ENCODE results near the gene SGSM1. TPM values are rescaled to one million over a fixed set of nuclear protein-coding genes. Genes with fewer than 3 reads are reported as not detected.

SGSM1 gene
- total RNA-seq, 1 donor from 2014 or later, result 1.2 TPM

GRCh38 chr22:24954114-24954463 is 148.1 kb downstream of the SGSM1 start:
- H3K4me3 Mint-ChIP-seq (ENCODE audit: unreplicated experiment), result peak overlapping the region; percentile 56
- H3K27ac Mint-ChIP-seq (ENCODE audit: unreplicated experiment), result peak overlapping the region; percentile 43
- peaks cover 9% of the 10 kb centered on the region for H3K4me1 Mint-ChIP-seq (ENCODE audit: low read depth, unreplicated experiment)
- H3K27me3 Mint-ChIP-seq (ENCODE audit: unreplicated experiment), result peaks cover 8% of the 10 kb centered on the region
- DNase-seq, result no peak
- H3K36me3 Mint-ChIP-seq (ENCODE audit: unreplicated experiment), result no peaks in the 10 kb centered on the region
- peaks cover 5% of the 10 kb centered on the region for H3K9me3 Mint-ChIP-seq (ENCODE audit: unreplicated experiment)
- no peak for TF ChIP-seq CTCF (IDR thresholded peaks at IDR 0.05; ENCODE audit: partially characterized antibody, unreplicated experiment)

- Mint-ChIP-seq H3K4me3 (ENCODE audit: unreplicated experiment) (no peak overlapping the region), H3K27me3 (ENCODE audit: unreplicated experiment) (peaks cover 8% of the 10 kb centered on the region), H3K36me3 (ENCODE audit: unreplicated experiment) (no peaks in the 10 kb centered on the region), H3K4me1 (ENCODE audit: low read depth, unreplicated experiment) (peaks cover 9% of the 10 kb centered on the region), H3K9me3 (ENCODE audit: unreplicated experiment) (peaks cover 5% of the 10 kb centered on the region), H3K27ac (ENCODE audit: unreplicated experiment) (no peak overlapping the region)
- no peak for DNase-seq
- no peak for TF ChIP-seq CTCF (IDR thresholded peaks at IDR 0.05; ENCODE audit: partially characterized antibody, unreplicated experiment)
These were observed 148.8 kb downstream of the SGSM1 start for GRCh38 chr22:24954856-24955255.

GRCh38 chr22:24957043-24957442 is 151.0 kb downstream of the SGSM1 start:
- Mint-ChIP-seq H3K4me1 (ENCODE audit: low read depth, unreplicated experiment) (peaks cover 1% of the 10 kb centered on the region), H3K4me3 (ENCODE audit: unreplicated experiment) (no peak overlapping the region), H3K36me3 (ENCODE audit: unreplicated experiment) (no peaks in the 10 kb centered on the region), H3K27me3 (ENCODE audit: unreplicated experiment) (peaks cover 12% of the 10 kb centered on the region), H3K9me3 (ENCODE audit: unreplicated experiment) (peaks cover 6% of the 10 kb centered on the region), H3K27ac (ENCODE audit: unreplicated experiment) (no peak overlapping the region)
- no peak for TF ChIP-seq CTCF (IDR thresholded peaks at IDR 0.05; ENCODE audit: partially characterized antibody, unreplicated experiment)
- DNase-seq, result no peak

- no peak overlapping the region for H3K27ac Mint-ChIP-seq (ENCODE audit: unreplicated experiment)
- no peak overlapping the region for H3K4me3 Mint-ChIP-seq (ENCODE audit: unreplicated experiment)
- no peak for DNase-seq
- no peak for TF ChIP-seq CTCF (IDR thresholded peaks at IDR 0.05; ENCODE audit: partially characterized antibody, unreplicated experiment)
- peaks cover 8% of the 10 kb centered on the region for H3K27me3 Mint-ChIP-seq (ENCODE audit: unreplicated experiment)
- peaks cover 1% of the 10 kb centered on the region for H3K4me1 Mint-ChIP-seq (ENCODE audit: low read depth, unreplicated experiment)
- peaks cover 1% of the 10 kb centered on the region for H3K9me3 Mint-ChIP-seq (ENCODE audit: unreplicated experiment)
- H3K36me3 Mint-ChIP-seq (ENCODE audit: unreplicated experiment), result no peaks in the 10 kb centered on the region
These were observed 155.3 kb downstream of the SGSM1 start for GRCh38 chr22:24961217-24961844.

GRCh38 chr22:24962094-24962493 is 156.1 kb downstream of the SGSM1 start:
- TF ChIP-seq CTCF (IDR thresholded peaks at IDR 0.05; ENCODE audit: partially characterized antibody, unreplicated experiment), result no peak
- peaks cover 1% of the 10 kb centered on the region for H3K4me1 Mint-ChIP-seq (ENCODE audit: low read depth, unreplicated experiment)
- DNase-seq, result no peak
- no peak overlapping the region for H3K27ac Mint-ChIP-seq (ENCODE audit: unreplicated experiment)
- peaks cover 5% of the 10 kb centered on the region for H3K27me3 Mint-ChIP-seq (ENCODE audit: unreplicated experiment)
- H3K4me3 Mint-ChIP-seq (ENCODE audit: unreplicated experiment), result no peak overlapping the region
- no peaks in the 10 kb centered on the region for H3K36me3 Mint-ChIP-seq (ENCODE audit: unreplicated experiment)
- H3K9me3 Mint-ChIP-seq (ENCODE audit: unreplicated experiment), result peaks cover 1% of the 10 kb centered on the region

Measured in glutamatergic neuron (in vitro differentiated cells).